Caco-2 (cell line): Measurements from ENCODE around the gene ZFPL1. TPM values are rescaled to one million over a fixed set of nuclear protein-coding genes. Genes with fewer than 3 reads are reported as not detected.

Experiments
- BruUV-seq: library from RNA; stranded (reverse); fragments of 400-500 nt; replicated peaks from 2 replicates; lab custom pipeline; 2021; lab: Mats Ljungman, UMichigan
- CTCF ChIA-PET: fragments of 300-600 bp; sonication (Branson Sonifier 250); formaldehyde crosslinking; loops from one replicate; lab custom pipeline; 2022; ENCODE audit warnings: antibody characterized with exemption; lab: Charles Lee
- POLR2A ChIA-PET: fragments of 300-600 bp; sonication (Branson Sonifier 250); formaldehyde crosslinking; loops from one replicate; lab custom pipeline; 2022; ENCODE audit warnings: antibody characterized with exemption; lab: Charles Lee
- DNase-seq, 2 experiments: peaks; one replicate each; pipeline versions ENCODE4 v3.0.0 to v3.0.0-alpha.2; 2020 to 2022
- H3K27me3 ChIP-seq: replicated peaks from 2 replicates; pipeline ENCODE4 v1.6.0; 2011; ENCODE audit warnings: low read length; ENCODE audit not compliant: control insufficient read depth, insufficient read depth
- H3K36me3 ChIP-seq: 2 replicates; pipeline ENCODE4 v1.5.1; 2011; ENCODE audit warnings: low read length; ENCODE audit not compliant: control insufficient read depth, insufficient read depth
- H3K4me1 ChIP-seq: fragments of 250-450 bp; sonication (Bioruptor Pico); 2 replicates; pipeline ENCODE4 v1.5.1; 2020; ENCODE audit warnings: mild to moderate bottlenecking
- H3K4me3 ChIP-seq: 2 replicates; pipeline ENCODE4 v1.5.1; 2011; ENCODE audit warnings: low read depth, mild to moderate bottlenecking, control low read depth, low read length
- H3K9me3 ChIP-seq: fragments of 250-450 bp; sonication (Bioruptor Pico); 2 replicates; pipeline ENCODE4 v1.5.1; 2020; ENCODE audit warnings: mild to moderate bottlenecking, moderate library complexity
- H3K27ac Mint-ChIP-seq: one replicate; pipeline ENCODE4 v1.8.0; 2022; ENCODE audit warnings: mixed read lengths; ENCODE audit not compliant: unreplicated experiment
- H3K27me3 Mint-ChIP-seq: one replicate; pipeline ENCODE4 v1.8.0; 2022; ENCODE audit warnings: mixed read lengths; ENCODE audit not compliant: insufficient read depth, unreplicated experiment
- H3K36me3 Mint-ChIP-seq: one replicate; pipeline ENCODE4 v1.8.0; 2022; ENCODE audit warnings: mild to moderate bottlenecking, mixed read lengths; ENCODE audit not compliant: insufficient read depth, unreplicated experiment
- H3K4me1 Mint-ChIP-seq: one replicate; pipeline ENCODE4 v1.8.0; 2022; ENCODE audit warnings: low read depth, mixed read lengths; ENCODE audit not compliant: unreplicated experiment
- H3K4me3 Mint-ChIP-seq: one replicate; pipeline ENCODE4 v1.8.0; 2022; ENCODE audit warnings: mild to moderate bottlenecking, moderate library complexity, mixed read lengths; ENCODE audit not compliant: unreplicated experiment
- H3K9me3 Mint-ChIP-seq: one replicate; pipeline ENCODE4 v1.8.0; 2022; ENCODE audit warnings: mixed read lengths; ENCODE audit not compliant: unreplicated experiment
- intact Hi-C: fragments of 100-400 bp; cut with micrococcal nuclease; formaldehyde crosslinking; loops from one replicate; pipeline ENCODE4 v1.10.0; 2022; ENCODE audit not compliant: unreplicated experiment
- total RNA-seq: library from RNA; stranded (reverse); gene quantifications from 2 replicates; pipeline ENCODE4 v1.2.3, GENCODE V29; 2022
- TF ChIP-seq, protein P1 (sequence below), 2 experiments: fragments of 200-600 bp in 1 of 2; IDR thresholded peaks; 1 replicate in 1 of 2; 2 replicates in 1 of 2; pipeline versions ENCODE4 v1.5.1 to v1.8.0; 2011 to 2022; ENCODE audit warnings: antibody characterized with exemption in 1 of 2, control low read depth in 1 of 2, inconsistent platforms in 1 of 2, low read depth in 1 of 2, low read length in 1 of 2, mild to moderate bottlenecking in 1 of 2, moderate library complexity in 1 of 2; ENCODE audit not compliant: insufficient read depth in 1 of 2, severe bottlenecking in 1 of 2, unreplicated experiment in 1 of 2

The ZFPL1 gene
- total RNA-seq, 1 experiment from 2014 or later = 46.0 TPM

DNA sequence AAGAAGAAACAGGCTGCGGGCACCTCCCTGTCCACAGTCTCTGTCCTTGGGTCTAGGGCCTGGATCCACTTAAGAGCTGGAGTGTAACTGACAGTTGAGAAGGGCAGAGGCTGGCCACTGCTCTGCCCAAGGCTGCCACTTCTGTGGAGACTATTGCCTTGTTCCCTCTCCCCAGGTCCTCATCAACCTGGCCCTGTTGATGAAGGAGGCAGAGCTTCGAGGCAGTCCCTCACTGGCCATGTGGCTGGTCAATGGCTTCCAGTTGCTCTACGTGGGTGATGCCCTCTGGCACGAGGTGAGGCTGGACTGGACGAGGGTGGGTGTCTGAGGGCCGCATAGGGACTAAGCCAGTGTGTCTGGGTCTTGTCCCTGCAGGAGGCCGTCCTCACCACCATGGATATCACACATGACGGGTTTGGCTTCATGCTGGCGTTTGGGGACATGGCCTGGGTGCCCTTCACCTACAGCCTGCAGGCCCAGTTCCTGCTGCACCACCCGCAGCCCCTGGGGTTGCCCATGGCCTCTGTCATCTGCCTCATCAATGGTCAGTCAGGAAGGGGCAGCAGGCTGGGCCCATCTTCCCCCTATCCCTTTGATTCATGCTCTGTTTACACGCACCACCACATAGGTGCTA lies 30.6 kb downstream of the ZFPL1 start:
- peaks cover 26% of the 10 kb centered on the region for H3K4me1 ChIP-seq
- Mint-ChIP-seq H3K27me3 (no peaks in the 10 kb centered on the region), H3K36me3 (peaks cover 92% of the 10 kb centered on the region), H3K4me3 (peak overlapping the region; percentile 83), H3K9me3 (no peaks in the 10 kb centered on the region), H3K27ac (no peak overlapping the region), H3K4me1 (peaks cover 6% of the 10 kb centered on the region)
- intact Hi-C loops = loop anchor here (5.0 to 10.0 kb wide), 2 partner anchors 138 to 340 kb away; partner anchors contain the start of gene SF1
- no peak for DNase-seq
- peaks cover 5% of the 10 kb centered on the region; the same call in 1 of the 2 replicates for H3K36me3 ChIP-seq
- no peaks in the 10 kb centered on the region for H3K9me3 ChIP-seq
- H3K27me3 ChIP-seq = no peaks in the 10 kb centered on the region
- no peak overlapping the region for H3K4me3 ChIP-seq
- no TSS peak for BruUV-seq
- ChIA-PET CTCF (interaction anchor here (1.3 kb wide), 1 partner anchor 7 kb away, joined by 3 read pairs; the partner anchor contains the start of genes FAU and MRPL49), POLR2A (interaction anchor here (0.6 kb wide), 1 partner anchor 29 kb away, joined by 3 read pairs; no protein-coding TSS in a partner anchor)
- TF ChIP-seq, protein P1, sequence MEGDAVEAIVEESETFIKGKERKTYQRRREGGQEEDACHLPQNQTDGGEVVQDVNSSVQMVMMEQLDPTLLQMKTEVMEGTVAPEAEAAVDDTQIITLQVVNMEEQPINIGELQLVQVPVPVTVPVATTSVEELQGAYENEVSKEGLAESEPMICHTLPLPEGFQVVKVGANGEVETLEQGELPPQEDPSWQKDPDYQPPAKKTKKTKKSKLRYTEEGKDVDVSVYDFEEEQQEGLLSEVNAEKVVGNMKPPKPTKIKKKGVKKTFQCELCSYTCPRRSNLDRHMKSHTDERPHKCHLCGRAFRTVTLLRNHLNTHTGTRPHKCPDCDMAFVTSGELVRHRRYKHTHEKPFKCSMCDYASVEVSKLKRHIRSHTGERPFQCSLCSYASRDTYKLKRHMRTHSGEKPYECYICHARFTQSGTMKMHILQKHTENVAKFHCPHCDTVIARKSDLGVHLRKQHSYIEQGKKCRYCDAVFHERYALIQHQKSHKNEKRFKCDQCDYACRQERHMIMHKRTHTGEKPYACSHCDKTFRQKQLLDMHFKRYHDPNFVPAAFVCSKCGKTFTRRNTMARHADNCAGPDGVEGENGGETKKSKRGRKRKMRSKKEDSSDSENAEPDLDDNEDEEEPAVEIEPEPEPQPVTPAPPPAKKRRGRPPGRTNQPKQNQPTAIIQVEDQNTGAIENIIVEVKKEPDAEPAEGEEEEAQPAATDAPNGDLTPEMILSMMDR (IDR thresholded peaks at IDR 0.05; ENCODE audit: insufficient read depth in 1 of 2, low read depth in 1 of 2, low read length in 1 of 2, severe bottlenecking in 1 of 2, unreplicated experiment in 1 of 2) = no peak

GRCh38 chr11:65115361-65116082 lies 31.5 kb downstream of the ZFPL1 start:
- ChIA-PET CTCF (no interaction called here), POLR2A (interaction anchor here (0.9 kb wide), 1 partner anchor 19 kb away, joined by 3 read pairs; no protein-coding TSS in a partner anchor)
- BruUV-seq = no TSS peak
- Histone ChIP-seq H3K27me3 (no peaks in the 10 kb centered on the region), H3K4me1 (peaks cover 26% of the 10 kb centered on the region), H3K4me3 (no peak overlapping the region), H3K9me3 (no peaks in the 10 kb centered on the region), H3K36me3 (peaks cover 7% of the 10 kb centered on the region; the same call in 1 of the 2 replicates)
- Mint-ChIP-seq H3K36me3 (peaks cover 95% of the 10 kb centered on the region), H3K4me3 (peak overlapping the region; percentile 83), H3K27me3 (no peaks in the 10 kb centered on the region), H3K27ac (no peak overlapping the region), H3K4me1 (peaks cover 6% of the 10 kb centered on the region), H3K9me3 (no peaks in the 10 kb centered on the region)
- TF ChIP-seq, protein P1 (IDR thresholded peaks at IDR 0.05; ENCODE audit: insufficient read depth in 1 of 2, low read depth in 1 of 2, low read length in 1 of 2, severe bottlenecking in 1 of 2, unreplicated experiment in 1 of 2) = no peak
- DNase-seq = no peak
- intact Hi-C loops = loop anchor here (5.0 to 10.0 kb wide), 2 partner anchors 137 to 341 kb away; partner anchors contain the start of gene SF1
